Activated CD8-positive, alpha-beta memory T cell treated with anti-CD3 and anti-CD28 coated beads for 1 hour (primary cell): ENCODE results near the gene GSTM3.
"Not testable (repeated sequence)": the region's sequence is repeated elsewhere in the genome, so short reads cannot be mapped to it uniquely, and the experiment has no call there.

Experiments
- DNase-seq, 2 donors: peaks; one replicate each; pipeline ENCODE4 v3.0.0-alpha.2; 2020; ENCODE audit warnings: low read depth in 1 of 2; ENCODE audit errors: extremely low read depth in 1 of 2

The GSTM3 gene

GRCh38 chr1:109732390-109732881, 8.4 kb downstream of the GSTM3 start:
- DNase-seq = no peak

GRCh38 chr1:109730666-109731065, 10.2 kb downstream of the GSTM3 start:
- DNase-seq = no peak

DNA sequence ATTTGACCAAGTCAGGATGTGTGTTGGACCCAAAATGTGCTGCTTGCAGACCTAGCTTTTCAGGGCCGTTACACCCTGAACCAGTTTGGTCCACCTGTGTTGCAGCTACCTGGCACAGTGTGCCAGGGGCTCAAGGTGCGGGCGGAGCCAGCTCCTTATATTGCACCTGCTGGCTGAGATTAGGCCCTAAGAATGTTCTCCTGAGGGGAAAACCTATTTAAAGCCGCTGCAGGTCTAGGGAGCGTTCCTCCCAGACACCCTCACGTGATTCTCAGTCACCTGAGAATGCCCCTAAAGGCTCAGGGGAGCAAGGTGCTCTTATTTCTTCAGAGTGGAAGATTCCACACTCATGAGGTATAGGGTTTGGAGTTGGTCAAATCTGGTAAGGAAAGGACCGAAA, 12.0 kb downstream of the GSTM3 start:
- DNase-seq = no peak

DNA sequence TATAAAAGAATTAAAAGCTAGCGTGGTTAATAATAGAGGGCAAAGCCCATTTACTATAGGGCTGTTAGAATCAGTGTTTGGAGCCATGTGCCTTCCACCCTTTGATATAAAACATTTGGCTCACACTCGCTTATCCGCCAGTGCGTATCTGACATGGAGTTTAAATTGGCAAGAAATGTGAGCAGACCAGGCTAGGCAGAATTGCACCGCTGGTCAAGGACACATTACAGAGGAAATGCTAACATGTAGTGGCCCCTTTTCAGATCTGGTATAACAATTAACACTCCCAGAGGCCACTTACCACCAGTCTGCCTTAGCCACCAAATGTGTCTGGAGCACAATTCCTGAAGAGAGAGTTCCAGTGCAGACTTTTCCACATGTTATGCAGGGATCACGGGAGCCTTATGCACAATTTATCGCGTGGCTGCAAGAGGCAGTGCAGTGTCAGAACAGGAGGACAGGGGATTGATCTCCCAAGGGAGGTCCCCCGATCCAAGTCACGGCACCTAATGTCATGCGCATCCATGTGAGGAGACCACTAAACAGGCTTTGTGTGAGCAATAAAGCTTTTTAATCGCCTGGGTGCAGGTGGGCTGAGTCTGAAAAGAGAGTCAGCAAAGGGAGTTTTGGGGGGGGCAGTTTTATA, 14.0 kb downstream of the GSTM3 start:
- DNase-seq = no peak

DNA sequence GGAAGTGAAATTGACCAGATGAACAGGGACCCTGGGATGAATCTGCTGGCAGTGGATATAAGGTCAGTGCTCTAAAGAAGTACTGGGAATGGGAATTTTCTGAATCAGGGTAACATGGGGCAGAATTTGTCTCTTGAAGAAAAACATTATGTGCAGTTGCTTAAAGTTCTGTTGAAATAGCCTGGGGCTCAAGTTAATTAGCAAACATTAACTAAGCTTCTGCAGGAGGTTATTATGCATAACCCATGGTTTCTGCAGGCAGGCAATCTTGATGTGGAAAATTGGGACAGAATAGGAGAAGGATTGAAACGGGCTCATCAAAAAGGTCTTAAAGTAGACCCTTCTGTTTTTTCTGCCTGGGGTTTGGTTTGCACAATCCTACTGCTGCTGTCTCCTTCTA, 14.8 kb downstream of the GSTM3 start:
- DNase-seq = no peak

DNA sequence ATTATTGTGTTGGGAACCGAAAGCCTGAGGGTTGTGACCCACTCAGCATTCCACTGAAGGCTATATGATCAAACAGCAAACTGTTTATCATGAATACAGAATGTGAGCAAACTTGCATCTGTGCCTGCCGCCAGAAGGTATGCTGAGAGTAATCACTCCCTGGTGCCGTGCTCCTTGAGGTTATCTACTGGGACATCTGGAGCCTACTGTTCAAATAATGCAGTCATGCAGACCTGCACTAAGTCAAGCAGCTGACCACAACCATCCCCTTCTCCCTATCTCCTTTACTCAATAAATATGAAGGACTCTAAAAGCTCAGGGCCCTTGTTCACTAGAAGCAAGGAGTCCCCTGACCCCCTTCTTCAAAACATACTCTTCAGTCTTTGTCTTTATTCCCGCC, 15.3 kb downstream of the GSTM3 start:
- no peak for DNase-seq

GRCh38 chr1:109724933-109725332, 15.9 kb downstream of the GSTM3 start:
- DNase-seq = no peak

DNA sequence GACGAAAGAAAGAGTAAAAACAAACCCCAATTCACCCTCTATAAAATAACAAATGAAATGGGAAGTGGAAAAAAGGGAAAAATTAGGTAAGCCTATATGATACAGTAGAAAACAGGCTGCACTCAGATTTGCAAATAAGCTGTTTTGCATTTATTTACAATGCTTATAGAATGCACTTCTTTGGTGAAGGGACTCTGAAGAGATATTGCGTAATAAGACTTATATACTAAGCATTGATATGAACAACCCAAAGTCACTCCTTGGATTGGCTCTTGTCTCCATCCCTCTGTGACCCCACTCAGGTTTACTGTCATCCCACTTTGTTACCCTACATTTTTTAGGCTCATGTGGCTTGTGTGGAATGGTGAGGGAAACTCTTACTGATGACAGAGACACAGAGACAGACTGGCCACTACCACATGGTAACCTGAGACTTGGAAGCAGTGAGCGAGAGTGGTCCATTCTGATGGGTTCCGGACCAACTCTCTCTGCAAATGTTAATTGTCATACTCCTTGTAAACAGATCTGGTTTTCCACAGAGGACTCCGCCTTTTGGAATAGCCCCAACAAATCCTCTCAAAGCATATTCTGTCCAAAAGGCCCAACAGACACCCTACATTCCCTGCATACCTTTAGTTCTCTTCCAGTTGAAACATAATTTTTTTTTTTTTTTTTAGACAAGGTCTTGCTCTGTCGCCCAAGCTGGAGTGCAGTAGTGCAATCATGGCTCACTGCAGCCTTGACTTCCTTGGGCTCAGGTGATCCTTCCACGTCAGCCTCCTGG, 17.7 kb downstream of the GSTM3 start:
- DNase-seq = no peak

DNA sequence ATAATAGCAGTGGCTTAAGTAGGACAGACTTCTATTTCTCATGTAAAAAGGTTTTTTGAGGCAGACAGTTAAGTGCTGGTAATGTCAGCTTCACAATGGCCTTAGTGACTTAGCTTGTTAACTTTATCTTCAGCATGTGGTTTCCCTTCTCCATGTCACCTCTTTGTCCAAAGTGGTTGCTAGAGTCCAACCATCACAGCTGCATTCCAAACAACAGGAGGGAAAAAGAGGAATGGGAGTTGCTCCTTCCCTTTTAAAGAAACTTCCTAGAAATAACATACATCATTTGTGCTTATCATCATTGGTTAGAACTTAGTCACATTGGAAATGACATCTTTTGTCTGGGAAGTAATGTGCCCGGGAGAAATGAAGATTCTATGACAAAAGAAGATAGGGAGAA, 18.9 kb downstream of the GSTM3 start:
- DNase-seq = no peak

- DNase-seq = no peak
These were observed 19.8 kb downstream of the GSTM3 start for GRCh38 chr1:109721042-109721441.

GRCh38 chr1:109719337-109719837, 21.5 kb downstream of the GSTM3 start:
- DNase-seq = no peak

DNA sequence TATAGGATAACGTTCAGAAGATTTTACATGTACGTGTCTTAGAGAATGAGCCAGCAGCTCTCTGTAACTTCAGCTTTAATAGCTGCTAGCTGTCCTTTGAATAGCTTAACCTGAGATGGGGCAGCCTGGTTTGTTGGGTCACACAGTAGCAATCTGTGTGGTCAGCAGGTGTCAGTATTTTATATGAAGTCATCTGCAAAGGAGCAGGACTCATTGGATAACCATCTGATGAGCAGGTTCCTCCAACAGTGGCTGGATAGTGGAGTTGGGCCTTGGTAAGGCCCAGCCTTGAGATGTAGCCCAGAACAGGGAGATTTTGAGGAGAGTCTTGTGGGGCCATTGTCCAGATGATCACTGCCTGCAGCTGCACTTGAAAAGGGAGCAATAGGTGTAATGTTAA, 22.3 kb downstream of the GSTM3 start:
- DNase-seq = no peak

- DNase-seq = no peak
These were observed 23.1 kb downstream of the GSTM3 start for GRCh38 chr1:109717729-109718128.

DNA sequence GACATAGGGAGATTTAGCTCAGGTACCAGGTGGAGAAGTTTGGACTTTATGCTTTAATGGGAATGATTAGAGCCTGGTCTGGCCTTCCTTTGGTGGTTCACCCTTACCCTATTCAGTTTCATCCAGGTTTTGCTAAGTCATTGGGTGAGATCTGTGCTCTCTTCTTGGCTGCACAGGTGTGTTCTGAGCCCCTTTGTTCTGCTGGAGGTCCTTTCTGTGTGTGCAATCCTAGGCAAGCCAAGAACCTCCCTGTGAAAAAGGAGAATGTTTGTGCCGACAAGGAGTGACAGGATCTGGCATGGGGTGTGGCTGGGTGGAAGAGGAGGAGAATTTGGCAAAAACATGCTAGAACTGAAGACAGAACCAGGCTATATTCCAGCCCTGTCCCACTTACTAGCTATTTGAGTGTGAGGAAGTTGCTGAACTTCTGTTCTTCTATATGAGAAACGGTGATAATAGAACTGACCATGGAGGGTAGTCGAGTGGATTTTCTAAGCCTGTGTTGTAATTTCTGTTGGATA, 24.2 kb downstream of the GSTM3 start:
- DNase-seq = no peak

DNA sequence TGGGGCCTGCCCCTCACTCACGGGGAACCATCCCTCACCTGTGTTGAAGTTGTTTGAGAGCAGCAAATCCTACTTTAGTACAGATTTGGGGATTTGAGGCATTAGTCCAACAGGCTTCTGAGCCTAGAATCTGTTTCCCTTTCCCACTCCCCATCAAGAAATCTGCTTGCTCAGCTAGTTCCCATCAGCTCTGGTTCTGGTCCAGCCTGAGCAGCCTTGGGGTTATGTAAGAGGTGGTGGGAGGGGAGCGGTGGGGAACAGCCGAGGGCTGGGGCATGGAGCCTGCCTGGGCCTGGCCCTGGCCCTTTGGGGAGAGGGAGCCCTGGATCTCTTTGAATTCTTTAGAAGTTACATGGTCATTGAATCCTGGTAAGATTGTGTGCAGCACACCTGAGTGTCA, 24.7 kb downstream of the GSTM3 start:
- no peak for DNase-seq

DNA sequence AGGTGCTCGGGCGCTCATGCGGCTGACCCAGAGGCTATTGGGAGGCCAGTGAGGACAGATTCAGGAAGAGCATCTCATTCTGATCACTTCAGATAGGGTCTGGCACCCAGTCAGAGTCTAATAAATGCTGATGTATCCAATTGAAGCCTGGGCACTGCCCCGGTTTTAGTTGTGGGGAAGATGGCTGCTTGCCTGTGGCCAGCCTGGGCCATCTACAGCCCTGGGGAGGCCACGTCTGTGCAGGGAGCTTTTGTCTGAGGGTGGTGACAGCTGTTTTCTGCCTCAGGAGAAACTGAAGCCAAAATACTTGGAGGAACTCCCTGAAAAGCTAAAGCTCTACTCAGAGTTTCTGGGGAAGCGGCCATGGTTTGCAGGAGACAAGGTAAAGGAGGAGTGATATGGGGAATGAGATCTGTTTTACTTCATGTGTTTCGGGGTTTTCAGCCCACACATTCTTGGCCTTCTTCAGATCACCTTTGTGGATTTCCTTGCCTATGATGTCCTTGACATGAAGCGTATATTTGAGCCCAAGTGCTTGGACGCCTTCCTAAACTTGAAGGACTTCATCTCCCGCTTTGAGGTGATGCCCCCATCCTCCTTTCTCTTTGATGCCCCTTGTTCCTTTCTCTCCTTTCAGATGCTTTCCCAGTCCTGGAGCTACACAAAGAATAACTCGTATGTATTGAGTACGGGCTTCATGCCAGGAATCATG, 26.0 kb downstream of the GSTM3 start:
- no peak for DNase-seq

GRCh38 chr1:109713636-109714035, 27.2 kb downstream of the GSTM3 start:
- DNase-seq = no peak

- no peak for DNase-seq
These were observed 28.4 kb downstream of the GSTM3 start for GRCh38 chr1:109712321-109712864.

DNA sequence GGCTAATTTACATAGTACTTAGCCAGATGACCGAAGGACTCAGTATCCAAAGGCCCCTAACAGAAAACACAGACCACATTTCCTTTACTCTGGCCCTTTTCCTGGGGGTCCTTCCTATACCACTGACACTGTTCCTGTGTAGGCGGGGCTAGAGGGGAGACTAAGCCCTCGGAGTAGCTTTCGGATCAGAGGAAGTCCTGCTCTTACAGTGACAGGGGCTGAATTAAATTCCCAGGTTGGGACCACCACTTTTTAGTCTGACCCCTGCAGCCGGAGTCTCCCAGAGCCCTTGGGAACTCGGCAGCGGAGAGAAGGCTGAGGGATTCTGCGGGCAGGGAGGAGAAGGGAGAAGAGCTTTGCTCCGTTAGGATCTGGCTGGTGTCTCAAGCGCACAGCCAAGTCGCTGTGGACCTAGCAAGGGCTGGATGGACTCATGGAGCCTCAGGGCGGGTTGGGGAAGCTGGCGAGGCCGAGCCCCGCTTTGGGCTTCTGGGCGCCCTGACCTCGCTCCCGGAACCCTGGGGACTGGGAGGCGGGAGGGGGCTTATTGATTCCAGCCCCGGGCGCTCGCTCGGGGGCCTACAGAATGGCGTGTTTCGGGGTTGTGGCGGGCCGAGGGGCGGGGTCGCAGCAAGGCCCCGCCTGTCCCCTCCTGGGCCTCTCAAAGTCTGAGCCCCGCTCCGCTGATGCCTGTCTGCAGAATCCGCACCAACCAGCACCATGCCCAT, 29.1 kb downstream of the GSTM3 start, which contains the start of gene GSTM5:
TSS of gene GSTM5 (plus strand) at position 659 of the 728 bp plus-strand sequence. CDS start at position 721, 62 bp downstream.
- not testable (repeated sequence) for DNase-seq

DNA sequence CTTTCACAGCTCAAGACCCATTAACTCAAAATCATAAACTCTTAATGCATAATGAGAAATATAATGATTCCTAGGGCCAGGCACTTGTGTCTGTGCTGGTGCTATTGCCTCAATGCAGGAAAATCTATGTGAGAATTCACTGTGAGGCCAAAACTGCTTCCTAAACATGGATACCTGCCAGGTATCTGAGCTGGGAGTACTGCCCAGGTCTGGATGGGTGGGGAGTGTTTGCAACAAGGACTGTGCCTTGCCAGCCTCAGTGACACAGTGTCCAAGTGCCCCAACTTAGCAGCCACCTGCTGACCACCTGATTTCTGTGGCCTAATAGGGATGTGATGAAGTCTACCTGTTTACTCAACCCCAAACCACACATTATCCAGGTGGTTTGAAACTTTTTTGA, 31.0 kb downstream of the GSTM3 start:
- DNase-seq = not testable (repeated sequence)
